CD4-positive, alpha-beta T cell treated with Interleukin-15 for 1 hour (primary cell): ENCODE results near the gene AXIN1.
A peak's percentile ranks its signal among the peaks of the same experiment; 100 is the strongest.
"Not testable (repeated sequence)": the region's sequence is repeated elsewhere in the genome, so short reads cannot be mapped to it uniquely, and the experiment has no call there.

Experiments used
- DNase-seq: peaks from one replicate; pipeline ENCODE4 v3.0.0-alpha.2; 2020

Gene AXIN1

DNA sequence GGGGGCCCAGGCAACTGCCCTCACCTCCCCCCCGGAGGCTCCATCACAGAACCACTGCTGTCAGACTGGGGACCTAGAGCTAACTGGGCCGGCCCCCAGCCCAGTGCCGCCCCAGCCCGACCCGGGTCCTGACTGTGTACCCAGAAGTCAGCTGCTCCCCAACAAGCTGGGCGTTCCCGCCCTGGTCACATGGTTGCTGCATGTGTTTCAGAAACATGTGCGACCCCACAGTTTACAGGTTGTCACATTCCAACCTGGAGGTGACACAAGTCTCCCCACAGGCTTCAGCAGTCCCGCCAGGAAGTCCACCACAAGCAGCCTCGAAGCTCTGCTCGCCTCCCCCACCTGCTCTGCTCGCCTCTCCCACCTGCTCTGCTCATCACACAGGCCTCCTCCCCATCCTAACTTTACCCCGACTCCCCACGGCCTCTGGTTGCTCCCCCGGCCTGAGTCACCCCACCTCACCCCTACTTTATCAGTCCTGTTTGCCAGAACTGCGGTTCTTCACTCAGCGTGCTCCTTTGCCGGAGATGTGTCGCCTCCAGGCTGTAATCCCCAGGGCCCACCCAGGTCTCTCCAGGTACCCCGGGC is 16.8 kb upstream of the AXIN1 start:
- DNase-seq, result no peak

DNA sequence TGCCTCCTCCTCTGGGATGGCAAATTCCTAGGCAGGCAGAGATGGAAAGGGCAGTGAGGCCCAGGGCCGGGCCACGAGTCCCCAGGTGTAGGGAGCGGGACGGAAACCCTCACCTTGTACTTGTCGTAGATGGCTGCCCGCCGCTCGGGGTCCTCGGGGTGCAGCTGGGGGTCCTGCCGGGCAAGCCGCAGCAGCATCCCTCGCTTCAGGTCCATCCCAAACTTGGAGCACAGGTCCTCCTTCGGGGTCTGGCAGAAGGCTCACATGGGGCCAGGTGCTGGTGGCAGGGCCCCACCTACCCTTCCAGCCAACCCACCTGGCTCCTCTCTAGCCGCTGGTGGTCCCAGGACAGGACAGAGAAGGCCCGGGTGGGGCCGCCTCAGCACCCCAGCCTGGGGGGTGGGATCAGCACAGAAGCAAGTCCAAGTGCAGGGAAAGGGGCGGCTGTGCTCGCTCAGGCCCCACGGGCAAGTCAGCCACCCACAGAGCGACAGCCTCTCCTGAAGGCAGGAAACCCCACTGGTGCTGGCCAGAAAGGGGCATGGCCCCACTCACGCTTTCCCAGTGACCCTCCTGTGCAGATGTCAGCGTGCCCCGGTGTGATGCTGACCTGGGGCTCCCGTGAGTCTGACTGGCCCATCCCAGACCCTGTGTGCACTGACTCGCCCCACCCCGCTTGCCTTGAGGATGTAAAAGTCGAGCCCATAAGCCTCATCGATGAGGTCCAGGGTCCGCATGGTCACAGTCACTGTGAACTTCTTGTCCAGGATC is 16.1 kb upstream of the AXIN1 start:
- no peak for DNase-seq

DNA sequence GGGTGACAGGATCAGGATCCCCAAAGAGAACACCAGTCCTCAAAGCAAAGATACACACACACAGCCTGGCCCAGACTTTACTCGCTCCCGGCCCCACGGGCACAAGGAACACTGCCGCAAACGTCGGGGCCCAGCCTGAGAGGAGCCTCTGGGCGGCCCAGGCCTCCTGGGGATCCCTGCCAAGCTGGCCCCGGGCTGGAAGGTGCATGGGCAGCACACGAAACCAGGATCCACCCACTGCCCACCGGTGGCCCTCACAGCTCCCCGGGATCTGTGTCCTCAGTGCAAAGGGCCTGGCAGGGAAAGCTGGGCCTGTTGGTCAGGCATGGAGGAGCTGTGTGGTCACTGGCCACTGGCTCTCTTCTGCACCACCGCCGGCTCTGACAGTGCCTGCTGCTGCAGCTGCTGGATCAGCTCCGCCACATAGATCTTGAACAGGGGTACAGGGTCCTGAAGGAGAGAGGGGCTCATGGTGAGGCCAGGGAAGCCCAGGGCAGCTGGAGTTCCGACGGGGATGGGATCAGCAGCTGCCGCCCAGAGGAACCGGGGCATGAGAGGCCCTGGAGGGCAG is 14.9 kb upstream of the AXIN1 start:
- DNase-seq, result no peak

DNA sequence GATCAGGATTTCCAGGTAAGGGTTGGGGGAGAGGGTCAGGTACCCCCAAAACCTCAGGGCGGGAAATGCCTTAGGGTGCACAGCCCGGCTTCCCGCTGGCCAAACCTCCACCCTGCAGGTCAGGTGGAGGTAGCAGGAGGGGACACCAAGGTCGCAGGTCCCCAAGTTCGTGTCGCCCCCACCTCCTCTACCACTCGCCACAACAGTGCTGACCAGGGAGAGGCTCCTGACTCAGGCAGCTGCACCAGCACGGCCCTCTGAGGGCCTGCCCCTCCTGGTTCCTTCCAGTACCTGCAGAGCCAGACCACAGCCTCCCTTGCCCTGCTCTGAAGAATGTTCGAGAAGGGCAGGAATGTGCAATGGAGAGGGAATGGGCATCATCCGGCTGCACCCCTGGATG is 14.0 kb upstream of the AXIN1 start:
- DNase-seq, result no peak

DNA sequence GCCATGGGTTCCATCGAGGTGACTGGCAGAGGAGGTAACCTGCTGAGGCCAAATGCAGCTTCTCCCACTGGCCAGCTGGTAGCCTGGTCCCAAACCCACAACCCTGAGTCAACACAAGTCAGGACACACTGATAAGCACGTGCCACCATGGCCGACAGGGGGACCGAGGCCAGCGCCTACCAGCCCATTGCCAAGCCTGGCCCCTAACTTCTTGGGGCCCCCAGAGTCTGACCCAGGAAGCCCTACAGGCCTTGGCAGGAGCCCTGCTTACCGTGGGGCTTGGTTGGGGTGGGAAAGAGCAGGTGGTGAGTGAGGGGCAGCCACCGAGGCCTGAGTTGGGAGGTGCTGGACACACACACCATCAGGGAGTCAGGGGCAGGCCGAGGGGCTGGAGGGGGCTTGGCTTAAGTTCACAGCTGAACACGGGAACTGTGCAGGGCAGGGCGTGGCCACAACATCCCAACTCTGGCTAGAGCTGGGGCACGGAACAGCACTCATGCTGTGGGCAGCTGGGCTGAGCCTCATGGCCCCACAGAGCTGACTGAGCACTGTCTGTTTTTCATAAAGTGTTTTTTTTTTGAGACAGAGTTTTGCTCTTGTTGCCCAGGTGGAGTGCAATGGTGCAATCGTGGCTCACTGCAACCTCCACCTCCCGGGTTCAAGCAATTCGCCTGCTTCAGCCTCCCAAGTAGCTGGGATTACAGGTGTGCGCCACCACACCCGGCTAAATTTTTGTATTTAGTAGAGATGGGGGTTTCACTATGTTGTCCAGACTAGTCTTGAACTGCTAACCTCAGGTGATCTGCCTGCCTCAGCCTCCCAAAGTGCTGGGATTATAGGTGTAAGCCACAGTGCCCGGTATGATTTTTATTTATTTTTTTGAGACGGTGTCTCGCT is 12.3 kb upstream of the AXIN1 start:
- DNase-seq, result no peak

DNA sequence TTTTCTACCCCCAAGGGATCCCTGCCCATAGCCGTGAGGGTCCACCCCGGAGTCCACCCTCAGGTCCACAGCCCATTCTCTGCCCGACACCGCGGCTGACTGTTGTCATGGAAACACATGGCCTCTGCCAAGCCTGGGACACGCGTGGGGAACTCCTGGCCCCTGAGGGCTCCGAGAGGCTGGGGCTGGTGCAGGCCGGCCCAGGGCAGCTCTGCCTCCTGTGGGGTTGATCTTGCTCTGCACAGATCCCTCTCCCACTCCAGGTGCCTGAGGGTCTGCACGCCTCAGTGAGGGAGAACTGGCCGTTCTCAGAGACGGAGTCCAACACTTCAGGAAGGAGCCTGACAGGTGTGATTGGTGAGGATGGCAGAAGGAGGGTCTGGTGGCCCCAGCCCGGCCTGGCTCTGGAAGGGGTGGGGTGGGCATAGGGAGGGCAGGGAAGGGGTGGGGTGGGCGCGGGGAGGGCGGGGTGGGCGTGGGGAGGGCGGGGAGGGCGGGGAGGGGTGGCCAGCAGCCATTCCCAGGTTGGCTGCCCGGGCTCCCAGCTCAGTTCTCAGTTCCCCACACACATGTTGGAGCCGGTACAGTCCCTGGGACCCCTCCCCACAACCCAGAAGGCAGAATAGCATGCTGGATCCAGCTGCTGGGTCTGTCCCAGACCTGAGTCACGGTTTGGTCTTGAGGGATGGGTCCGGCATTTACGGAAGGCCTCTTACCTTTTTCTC is 11.4 kb upstream of the AXIN1 start:
- DNase-seq, result no peak

DNA sequence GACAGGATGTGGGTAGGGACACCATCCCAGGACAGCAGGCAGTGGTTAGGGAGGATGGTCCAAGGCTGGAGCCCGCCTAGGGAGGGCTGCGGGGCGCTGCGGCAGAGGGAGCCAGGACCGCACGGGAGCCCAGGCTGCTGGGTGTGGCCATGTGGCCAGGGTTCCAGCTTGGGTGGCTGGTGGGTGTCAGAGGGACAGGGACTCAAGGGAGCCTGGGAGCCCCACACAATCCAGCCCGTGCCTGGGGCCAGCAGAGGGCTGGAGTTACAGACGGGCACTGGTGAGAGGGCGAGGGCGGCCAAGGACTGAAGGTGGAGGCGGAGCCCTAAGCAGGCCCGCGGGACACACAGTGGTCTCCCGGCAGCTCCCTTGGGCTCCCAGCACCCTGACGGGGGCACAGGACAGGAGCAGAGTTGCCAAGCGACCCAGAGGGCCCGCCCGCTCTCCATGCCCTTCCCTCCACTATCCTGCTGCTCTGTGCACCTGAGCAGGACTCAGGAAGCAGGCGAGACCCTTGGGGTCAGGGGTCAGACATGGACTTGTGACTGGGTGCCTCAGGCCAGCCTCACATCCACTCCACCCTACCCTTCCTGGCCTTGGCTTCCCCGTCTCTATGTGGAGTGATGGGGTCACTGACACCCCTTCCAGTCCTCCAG is 10.7 kb upstream of the AXIN1 start:
- DNase-seq, result no peak

DNA sequence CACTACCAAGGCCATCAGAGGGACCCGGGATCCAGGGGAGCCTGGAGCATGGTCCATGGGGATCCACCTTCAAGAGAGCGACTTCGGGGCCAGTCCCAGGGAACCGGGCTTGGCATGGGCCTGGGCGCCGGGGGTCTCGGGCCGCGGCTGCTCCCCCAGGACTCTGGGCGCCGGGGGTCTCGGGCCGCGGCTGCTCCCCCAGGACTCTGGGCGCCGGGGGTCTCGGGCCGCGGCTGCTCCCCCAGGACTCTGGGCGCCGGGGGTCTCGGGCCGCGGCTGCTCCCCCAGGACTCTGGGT is 10.1 kb upstream of the AXIN1 start:
- not testable (repeated sequence) for DNase-seq

DNA sequence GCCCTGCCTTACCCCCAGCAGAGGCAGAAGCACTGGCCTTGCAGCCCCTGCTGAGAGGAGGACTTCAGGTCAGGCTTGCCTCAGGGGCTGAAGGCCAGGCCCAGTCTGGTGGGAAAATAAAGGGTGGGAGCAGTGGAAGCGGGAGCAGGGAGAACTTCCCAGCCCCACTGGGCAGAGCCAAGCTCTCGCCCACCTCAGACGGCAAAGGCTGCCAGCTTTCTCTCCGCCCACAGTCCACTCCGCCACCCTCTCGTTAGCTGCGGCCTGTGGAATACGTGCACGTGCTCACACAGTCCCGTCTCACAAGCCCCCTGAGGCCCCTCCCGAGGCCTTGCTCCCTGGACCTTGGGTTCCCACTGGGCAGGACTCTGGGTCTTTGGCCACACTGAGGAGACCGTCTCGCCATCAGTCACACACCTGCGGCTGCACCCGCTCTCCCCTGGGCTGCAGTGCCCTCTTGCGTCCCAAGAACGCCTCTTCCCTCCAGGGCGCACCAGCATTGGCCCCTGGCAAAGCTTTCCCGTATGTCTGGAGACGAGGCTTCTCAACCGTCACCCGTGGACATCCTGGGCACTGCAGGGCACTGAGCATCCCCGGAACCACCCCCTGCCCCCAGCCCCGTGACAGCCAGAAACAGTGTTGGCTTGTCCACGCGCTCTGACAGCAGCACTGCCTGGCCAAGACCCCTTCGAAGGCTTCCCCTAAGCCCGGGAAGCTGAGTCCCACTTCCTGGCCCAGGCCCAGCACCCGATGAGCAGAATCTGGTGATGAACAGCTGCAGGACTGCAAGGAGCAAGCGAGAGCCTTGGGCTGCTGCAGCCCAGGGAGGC is 9.6 kb upstream of the AXIN1 start:
- peak; percentile 75 for DNase-seq

DNA sequence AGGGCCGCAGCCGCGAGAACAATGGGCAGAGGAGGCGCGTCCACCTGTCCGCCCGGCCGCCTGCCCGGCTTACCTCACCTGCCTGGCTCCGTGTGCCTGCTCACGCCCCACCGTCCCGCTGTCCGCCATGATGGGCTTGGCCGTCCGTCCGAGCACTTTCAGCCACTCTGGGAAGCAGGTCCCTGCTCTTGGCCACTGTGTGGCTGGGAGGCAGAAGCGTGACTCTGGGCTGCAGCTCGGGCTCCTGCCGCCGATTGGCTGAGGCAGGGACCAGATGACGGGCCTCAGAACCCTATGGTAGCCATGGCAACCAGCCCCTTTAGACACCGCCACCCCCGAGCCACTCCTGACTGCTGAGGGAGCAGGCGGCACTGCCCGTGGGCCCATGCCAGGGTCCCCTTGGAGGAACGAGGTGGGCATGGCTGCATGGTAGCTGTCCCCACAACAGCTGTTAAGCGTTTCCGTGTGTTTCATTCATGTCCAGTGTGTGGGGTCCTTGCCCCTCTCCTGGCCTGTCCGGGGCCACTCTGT is 8.9 kb upstream of the AXIN1 start:
- no peak for DNase-seq

DNA sequence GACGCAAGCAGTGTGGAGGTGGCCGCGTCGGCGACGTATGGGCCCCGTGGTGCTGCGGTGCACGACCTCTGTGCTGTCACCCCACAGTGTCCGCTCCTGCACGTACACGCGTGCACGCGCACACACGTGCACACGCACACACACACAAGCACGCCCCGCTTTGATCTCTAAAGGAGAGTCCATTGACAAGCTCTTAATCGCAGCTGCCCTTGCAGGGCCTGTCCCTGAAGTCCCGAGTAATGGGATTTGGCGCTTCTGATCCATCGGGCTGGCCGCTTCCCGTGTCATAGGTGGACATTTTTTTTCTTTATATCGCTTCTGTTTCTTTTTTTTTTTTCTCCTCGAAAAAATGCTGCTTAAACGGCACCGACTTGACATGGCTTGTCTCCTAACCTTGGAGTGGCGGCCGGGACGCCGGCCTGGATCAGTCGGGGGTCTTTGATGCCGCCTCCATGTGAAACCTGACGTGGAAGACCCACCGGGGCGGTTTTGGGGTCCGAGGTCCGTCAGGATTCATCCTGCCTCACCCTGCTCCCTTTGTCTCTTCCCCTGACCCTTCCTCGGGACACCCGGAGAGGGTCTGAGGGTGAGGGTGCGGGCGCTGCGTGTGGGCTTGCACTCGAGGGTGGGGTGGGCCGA is 8.3 kb upstream of the AXIN1 start:
- no peak for DNase-seq

DNA sequence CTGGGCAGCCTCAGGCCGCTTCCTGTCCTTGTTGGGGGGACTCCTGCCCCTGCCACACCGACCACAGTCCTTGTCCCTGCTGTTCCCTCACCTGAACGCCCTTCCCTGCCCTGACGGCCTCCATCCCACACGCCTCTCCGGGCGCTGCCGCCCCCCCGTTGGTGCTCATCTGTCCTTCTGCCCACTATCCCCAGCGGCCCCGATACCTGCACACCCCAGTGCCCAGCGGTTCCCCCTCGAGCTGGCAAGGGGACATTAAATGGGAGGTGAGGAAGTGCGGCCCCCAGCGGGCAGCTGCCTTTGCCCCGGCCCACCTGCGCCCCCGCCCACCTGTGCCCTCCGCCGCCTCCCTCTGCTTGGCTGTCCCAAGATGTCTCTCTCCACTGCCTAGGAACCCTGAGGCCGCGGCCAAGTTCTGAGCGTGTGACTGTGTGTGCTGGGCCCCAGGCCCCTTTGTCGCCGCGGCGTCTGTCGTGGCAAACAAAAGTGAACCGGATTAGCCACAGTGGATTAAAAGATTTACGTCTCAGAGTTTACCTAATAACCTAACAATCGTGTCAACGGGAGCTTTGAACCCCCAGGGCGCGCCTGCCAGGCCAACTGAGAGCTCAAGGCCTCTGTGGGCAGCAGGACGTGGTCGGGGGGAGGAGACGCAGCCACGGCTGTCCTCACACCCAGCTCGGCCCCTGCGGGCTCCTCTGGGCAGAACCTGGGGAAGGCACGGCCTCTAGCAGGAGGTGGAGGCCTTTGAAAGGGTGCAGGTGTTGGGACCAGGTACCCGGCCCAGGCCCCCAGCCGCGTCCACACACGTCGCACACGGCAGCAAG is 7.6 kb upstream of the AXIN1 start:
- DNase-seq, result no peak

DNA sequence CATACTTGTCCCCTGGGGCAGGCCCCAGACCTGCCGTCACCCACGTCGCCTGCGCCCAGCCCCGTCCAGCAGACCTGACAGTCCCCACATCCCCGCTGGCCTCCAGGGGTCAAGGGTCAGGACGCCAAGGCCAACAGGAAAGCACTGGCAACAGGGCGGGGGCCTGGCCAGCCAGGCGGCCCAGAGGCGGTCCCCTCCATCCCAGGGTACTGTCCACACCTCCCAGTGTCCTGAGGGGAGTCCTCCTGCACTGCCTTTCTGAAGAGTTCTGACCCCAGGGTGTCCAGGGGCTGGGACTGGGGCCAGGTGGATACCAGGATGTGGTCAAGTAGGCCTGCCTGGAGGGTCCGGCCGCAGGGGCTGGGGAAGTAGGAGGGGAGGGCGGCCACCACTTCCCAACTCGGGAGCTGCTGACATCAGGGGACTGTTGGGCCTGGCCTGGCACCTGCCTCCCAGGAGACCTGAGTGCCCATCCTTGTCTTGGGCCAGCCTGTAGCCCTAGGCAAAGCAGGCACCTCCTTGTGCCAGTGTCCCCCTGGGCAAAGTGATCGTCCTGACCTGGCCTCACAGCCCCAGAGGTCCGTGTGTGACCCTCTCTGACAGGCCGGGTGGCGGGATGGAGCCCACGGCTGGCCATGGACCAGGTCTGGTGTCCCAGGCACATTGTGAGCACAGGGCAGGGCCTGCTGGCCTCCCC is 6.7 kb upstream of the AXIN1 start:
- no peak for DNase-seq

DNA sequence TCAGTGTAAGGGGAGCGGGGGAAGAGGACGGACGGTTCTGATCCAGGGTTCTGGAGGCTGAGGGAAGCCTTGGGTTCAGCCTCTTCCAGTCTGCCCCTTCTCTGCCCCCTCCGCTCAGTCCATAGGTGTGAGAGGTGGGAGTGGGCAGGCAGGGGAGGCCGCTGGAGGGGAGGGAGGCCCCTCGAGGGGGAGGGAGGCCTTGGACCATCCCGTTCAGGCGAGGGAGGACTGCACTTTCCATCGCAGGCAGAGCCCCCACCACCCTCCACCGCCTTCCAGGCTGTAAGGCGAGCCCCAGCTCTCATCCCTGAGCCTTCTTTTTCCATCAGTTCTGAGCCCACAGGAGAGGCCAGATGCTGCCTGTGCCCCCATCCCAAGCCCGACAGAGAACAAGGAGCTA is 4.2 kb upstream of the AXIN1 start:
- DNase-seq, result no peak

DNA sequence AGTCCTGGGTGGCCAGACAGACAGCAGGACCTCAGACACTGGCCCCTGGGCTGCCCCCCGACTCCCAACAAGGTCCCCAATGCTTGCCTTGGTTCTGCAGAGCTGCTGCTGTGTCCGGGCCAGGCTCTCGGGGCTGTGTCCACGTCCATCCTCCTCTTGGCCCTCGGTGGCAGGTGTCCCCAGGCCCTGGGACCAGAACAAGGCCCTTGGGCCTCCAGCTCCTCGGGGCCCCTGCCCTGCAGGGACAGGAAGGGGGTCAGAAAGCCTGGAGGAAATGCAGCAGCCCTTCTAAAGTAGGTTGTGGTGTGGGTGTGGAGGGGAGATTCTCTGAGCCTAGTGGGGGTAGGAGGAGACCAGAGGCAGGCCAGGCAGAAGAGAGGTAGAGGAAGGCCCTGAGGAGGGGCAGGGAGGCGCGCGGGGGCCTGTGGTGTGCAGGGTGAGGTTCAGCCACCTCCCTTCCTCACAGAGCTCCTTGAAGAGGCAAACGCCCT is 2.5 kb upstream of the AXIN1 start:
- peak; percentile 60 for DNase-seq

DNA sequence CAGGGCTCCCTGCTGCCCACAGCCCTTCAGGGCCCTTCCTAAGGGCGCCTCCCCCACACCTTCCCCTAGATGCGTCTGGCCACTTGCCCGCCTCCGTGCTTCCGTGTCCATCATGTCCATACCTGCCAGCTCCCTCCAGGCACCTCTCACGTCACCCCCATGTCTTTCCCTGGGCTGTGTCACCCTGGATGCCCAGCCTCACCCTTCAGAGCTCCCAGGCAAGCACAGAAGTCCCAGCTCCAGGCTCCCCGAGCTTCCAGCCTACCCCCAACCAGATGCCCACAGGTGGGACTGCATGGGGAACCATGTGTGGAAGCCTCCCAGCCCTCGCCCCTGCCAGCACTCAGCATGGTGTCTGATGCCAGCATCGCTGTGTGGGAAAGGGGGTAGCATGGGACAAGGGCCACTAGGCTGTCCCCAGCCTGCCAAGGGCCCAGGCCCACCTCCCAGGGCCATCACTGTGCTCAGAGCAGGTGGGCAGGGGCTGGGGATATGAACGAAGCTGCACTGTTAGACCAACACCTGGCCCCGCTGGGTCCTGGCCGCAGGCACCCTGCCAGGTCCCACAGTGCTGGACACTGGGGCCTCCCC is 1.9 kb upstream of the AXIN1 start:
- no peak for DNase-seq

DNA sequence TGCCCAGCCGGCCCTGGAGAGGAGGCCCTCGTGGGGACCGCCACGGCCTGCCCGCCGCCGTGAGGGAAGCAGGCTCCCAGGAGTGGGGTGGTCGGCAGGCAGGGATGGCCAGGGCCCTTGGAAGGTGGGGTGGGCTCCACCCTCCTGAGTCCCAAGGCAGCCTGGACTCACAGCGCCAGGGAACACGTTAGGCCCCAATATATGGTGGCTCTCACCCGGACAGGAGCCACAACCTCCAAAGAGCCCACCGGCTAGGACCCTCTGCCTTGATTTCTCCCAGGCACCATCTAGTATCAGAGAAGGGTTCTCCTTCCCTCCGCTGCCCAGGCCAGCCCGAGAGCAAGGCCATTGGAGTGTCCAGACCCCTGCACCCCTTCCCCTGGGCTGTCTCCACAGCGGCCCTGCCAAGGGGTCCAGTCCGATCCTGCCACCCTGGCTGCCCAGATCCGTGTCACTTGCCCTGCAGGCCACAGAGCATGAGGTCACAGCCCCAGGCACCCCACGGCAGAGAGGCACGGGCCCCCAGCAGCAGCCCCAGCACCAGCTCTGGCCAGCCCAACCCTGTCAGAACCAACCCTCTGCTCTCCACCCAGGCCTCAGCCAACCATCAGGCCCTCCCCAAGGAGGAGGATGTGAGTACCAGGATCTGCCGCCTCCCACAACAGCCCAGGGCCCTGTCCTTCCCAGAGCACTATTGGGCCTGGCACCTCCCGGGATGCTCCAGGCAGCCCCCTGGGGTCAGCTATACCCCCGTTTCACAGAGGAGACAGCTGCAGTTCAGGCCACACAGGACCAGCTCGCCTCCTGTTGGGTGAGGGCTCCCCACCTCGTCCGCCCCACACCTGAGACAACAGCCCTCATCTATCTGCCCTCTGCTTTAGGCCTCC is 1.1 kb upstream of the AXIN1 start:
- no peak for DNase-seq
